ENCODE data around the gene HID1. TPM values are rescaled to one million over a fixed set of nuclear protein-coding genes. Genes with fewer than 3 reads are reported as not detected.
A peak's percentile ranks its signal among the peaks of the same experiment; 100 is the strongest.

Gene HID1
- total RNA-seq, 1 donor from 2014 or later: 157 TPM

- peaks cover 10% of the 10 kb centered on the region for H3K27me3 Mint-ChIP-seq (ENCODE audit: unreplicated experiment)
- TF ChIP-seq CTCF (IDR thresholded peaks at IDR 0.05; ENCODE audit: unreplicated experiment): no peak
- no peaks in the 10 kb centered on the region for H3K4me1 Mint-ChIP-seq (ENCODE audit: unreplicated experiment)
- no peak overlapping the region for H3K27ac Mint-ChIP-seq (ENCODE audit: unreplicated experiment)
- no peak for DNase-seq (ENCODE audit: low spot score)
- H3K9me3 Mint-ChIP-seq (ENCODE audit: unreplicated experiment): no peaks in the 10 kb centered on the region
- H3K4me3 Mint-ChIP-seq (ENCODE audit: unreplicated experiment): no peak overlapping the region
- H3K36me3 Mint-ChIP-seq (ENCODE audit: low read depth, unreplicated experiment): peaks cover 18% of the 10 kb centered on the region
These were observed 18.4 kb downstream of the HID1 start for GRCh38 chr17:74954115-74954514.

- DNase-seq (ENCODE audit: low spot score): no peak
- no peak for TF ChIP-seq CTCF (IDR thresholded peaks at IDR 0.05; ENCODE audit: unreplicated experiment)
- Mint-ChIP-seq H3K27ac (ENCODE audit: unreplicated experiment) (no peak overlapping the region), H3K4me1 (ENCODE audit: unreplicated experiment) (no peaks in the 10 kb centered on the region), H3K27me3 (ENCODE audit: unreplicated experiment) (peaks cover 13% of the 10 kb centered on the region), H3K9me3 (ENCODE audit: unreplicated experiment) (no peaks in the 10 kb centered on the region), H3K36me3 (ENCODE audit: low read depth, unreplicated experiment) (peaks cover 18% of the 10 kb centered on the region), H3K4me3 (ENCODE audit: unreplicated experiment) (no peak overlapping the region)
These were observed 19.3 kb downstream of the HID1 start for GRCh38 chr17:74953134-74953687.

GRCh38 chr17:74952431-74953133 is 20.0 kb downstream of the HID1 start:
- no peak for DNase-seq (ENCODE audit: low spot score)
- H3K36me3 Mint-ChIP-seq (ENCODE audit: low read depth, unreplicated experiment): peaks cover 14% of the 10 kb centered on the region
- H3K27ac Mint-ChIP-seq (ENCODE audit: unreplicated experiment): no peak overlapping the region
- H3K9me3 Mint-ChIP-seq (ENCODE audit: unreplicated experiment): no peaks in the 10 kb centered on the region
- peak overlapping the region; percentile 77 for H3K4me3 Mint-ChIP-seq (ENCODE audit: unreplicated experiment)
- peaks cover 11% of the 10 kb centered on the region for H3K27me3 Mint-ChIP-seq (ENCODE audit: unreplicated experiment)
- TF ChIP-seq CTCF (IDR thresholded peaks at IDR 0.05; ENCODE audit: unreplicated experiment): no peak
- no peaks in the 10 kb centered on the region for H3K4me1 Mint-ChIP-seq (ENCODE audit: unreplicated experiment)

GRCh38 chr17:74951680-74952421 is 20.7 kb downstream of the HID1 start:
- no peak for DNase-seq (ENCODE audit: low spot score)
- no peak for TF ChIP-seq CTCF (IDR thresholded peaks at IDR 0.05; ENCODE audit: unreplicated experiment)
- Mint-ChIP-seq H3K27ac (ENCODE audit: unreplicated experiment) (no peak overlapping the region), H3K4me1 (ENCODE audit: unreplicated experiment) (no peaks in the 10 kb centered on the region), H3K4me3 (ENCODE audit: unreplicated experiment) (no peak overlapping the region), H3K9me3 (ENCODE audit: unreplicated experiment) (no peaks in the 10 kb centered on the region), H3K27me3 (ENCODE audit: unreplicated experiment) (peaks cover 12% of the 10 kb centered on the region), H3K36me3 (ENCODE audit: low read depth, unreplicated experiment) (peaks cover 14% of the 10 kb centered on the region)

GRCh38 chr17:74951065-74951464 is 21.5 kb downstream of the HID1 start:
- TF ChIP-seq CTCF (IDR thresholded peaks at IDR 0.05; ENCODE audit: unreplicated experiment): no peak
- DNase-seq (ENCODE audit: low spot score): no peak
- H3K4me3 Mint-ChIP-seq (ENCODE audit: unreplicated experiment): no peak overlapping the region
- peaks cover 14% of the 10 kb centered on the region for H3K36me3 Mint-ChIP-seq (ENCODE audit: low read depth, unreplicated experiment)
- H3K9me3 Mint-ChIP-seq (ENCODE audit: unreplicated experiment): no peaks in the 10 kb centered on the region
- no peak overlapping the region for H3K27ac Mint-ChIP-seq (ENCODE audit: unreplicated experiment)
- H3K27me3 Mint-ChIP-seq (ENCODE audit: unreplicated experiment): peaks cover 16% of the 10 kb centered on the region
- no peaks in the 10 kb centered on the region for H3K4me1 Mint-ChIP-seq (ENCODE audit: unreplicated experiment)

Data from endothelial cell (in vitro differentiated cells).